ENCODE results near the gene HRCT1. TPM values are rescaled to one million over a fixed set of nuclear protein-coding genes. Genes with fewer than 3 reads are reported as not detected.
"Not testable (repeated sequence)": the region's sequence is repeated elsewhere in the genome, so short reads cannot be mapped to it uniquely, and the experiment has no call there.

The HRCT1 gene
- total RNA-seq, 1 donor from 2014 or later: 1.8 TPM

DNA sequence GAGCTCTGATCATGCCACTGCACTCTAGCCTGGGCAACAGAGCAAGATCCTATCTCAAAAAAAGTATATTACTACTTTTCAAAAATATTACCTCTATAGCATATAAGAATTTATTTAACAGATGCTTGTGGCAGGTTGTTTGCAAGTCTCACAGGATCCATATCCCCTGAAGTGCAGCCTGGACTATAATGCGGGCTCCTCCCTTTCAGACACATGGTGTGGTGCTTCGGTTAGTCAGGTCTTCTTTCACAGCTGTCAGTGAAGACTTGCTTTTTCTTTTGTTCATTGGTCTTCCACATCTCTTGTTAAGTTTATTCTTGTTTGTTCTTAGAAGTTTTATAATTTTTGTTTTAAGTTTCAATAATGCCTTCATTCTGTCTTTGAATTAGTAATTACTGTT lies 9.4 kb upstream of the HRCT1 start:
- DNase-seq (ENCODE audit: low read depth in 2 of 2): no peak

DNA sequence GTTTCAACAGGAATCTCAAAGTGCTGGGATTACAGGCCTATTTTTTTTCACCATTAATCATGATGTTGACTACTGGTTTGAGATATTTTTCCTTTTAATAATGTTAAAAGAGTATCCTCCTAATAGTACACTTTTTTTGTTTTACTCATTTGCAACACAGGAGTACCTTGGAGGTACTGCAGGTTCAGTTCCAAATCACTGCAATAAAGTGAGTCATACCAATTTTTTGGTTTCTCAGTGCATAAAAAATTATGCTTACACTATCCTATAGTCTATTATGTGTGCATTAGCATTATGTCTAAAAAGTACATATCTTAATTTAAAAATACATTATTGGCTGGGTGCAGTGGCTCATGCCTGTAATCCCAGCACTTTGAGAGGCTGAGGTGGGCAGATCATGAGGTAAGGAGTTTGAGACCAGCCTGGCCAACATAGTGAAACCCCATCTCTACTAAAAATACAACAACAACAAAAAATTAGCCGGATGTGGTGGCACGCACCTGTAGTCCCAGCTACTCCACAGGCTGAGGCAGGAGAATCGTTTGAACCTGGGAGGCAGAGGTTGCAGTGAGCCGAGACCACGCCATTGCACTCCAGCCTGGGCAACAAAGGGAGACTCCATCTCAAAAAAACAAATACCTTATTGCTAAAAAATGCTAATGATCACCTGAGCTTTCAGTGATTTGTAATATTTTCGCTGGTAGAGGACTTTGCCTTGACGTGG lies 8.5 kb upstream of the HRCT1 start:
- DNase-seq (ENCODE audit: low read depth in 2 of 2): not testable (repeated sequence)

GRCh38 chr9:35898337-35898736 lies 7.7 kb upstream of the HRCT1 start:
- DNase-seq (ENCODE audit: low read depth in 2 of 2): no peak

DNA sequence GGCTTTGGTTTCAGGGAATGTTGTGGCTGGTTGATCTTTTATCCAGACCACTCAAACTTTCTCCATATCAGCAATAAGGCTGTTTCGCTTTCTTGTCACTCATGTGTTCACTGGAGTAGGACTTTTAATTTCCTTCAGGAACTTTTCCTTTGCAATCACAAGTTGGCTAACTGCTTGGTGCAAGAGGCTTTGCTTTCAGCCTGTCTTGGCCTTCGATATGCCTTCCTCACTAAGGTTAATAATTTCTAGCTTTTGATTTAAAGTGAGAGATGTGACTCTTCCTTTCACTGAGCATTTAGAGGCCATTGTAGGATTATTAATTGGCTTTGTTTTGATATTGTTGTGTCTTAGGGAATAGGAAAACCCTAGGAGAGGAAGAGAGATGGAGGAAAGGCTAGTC lies 7.0 kb upstream of the HRCT1 start:
- no peak for DNase-seq (ENCODE audit: low read depth in 2 of 2)

DNA sequence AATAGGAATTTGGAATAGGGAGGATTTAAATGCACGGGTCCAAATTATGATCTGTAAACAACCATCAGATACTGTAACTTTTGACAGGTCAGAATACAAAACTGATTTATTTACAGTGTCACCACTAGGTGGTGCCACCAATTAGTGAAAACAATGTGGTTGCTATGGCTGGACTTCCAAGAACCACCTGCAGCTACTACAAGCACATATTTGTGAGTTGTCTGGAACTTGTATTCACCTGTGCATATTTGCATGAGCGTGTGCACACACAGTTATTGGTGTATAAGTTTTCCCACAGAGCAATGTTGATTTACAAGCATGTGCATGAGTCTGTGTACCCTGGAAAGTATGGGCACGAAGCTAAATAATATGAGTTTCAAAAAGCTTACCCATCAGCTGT lies 3.0 kb upstream of the HRCT1 start:
- DNase-seq (ENCODE audit: low read depth in 2 of 2): peak; percentile 75 to 81

DNA sequence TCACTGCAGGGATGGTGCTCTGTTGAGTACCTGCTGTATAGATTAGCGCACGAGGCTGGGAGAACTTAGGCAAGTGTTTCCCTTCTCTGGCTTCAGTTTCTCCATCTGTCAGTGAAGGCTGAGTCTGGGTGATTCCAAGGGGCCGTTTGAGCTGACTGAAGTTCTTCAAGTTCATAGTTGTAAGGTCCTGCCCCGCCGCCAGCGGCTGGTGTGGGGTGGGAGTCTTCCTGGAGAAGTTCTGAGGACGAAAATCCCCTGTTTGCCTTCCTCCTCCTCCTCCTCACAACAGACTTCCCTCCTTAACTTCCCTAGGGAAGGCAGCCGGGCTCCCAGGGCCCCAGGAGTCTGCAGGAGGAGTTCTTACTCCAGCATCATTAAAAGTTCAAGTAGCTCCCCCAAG lies 1.7 kb upstream of the HRCT1 start:
- DNase-seq (ENCODE audit: low read depth in 2 of 2): no peak

DNA sequence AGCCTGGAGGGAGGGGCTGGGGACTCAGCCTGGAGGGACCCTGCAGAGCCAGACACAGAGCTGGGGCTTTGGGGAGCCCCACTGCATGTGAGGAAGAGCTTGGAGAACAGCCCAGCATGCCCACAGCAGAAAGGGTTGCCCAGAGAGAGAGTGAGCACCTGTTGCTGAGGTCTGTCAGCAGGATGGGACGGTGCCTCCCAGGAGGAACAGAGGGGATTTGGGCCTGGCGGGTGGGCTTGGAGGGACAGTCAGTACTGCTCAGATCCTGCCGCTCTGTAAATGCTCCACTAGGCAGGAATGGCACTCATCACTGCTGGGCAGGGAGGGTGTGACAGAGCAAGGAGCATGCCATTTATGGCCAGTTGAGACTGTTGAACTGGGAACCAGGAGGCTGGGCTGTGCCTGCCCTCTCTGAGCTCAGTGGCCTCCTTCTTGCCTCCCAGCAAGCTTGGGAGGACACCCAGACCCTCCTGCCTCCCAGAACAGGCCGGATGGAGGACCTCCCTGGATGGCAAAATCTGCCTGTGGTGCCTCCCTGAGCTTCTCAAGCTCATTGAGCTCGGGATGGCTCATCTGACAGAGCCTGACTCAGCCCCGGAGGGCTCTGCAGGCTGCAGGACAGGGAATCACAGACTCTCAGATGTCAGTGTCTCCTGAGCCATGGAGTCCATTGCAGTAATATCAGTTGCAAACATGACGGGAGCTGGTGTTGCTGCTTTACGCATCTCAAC lies 786 bp upstream of the HRCT1 start:
- DNase-seq (ENCODE audit: low read depth in 2 of 2): no peak

- peak; percentile 29 to 45 for DNase-seq (ENCODE audit: low read depth in 2 of 2)
These were observed 1.1 kb downstream of the HRCT1 start for GRCh38 chr9:35906923-35907699.

- DNase-seq (ENCODE audit: low read depth in 2 of 2): peak; percentile 68 to 93
These were observed 1.9 kb downstream of the HRCT1 start for GRCh38 chr9:35907711-35908503.

- peak in 1 of 2 donors; percentile 35 for DNase-seq (ENCODE audit: low read depth in 2 of 2)
These were observed 2.6 kb downstream of the HRCT1 start for GRCh38 chr9:35908504-35909125.

DNA sequence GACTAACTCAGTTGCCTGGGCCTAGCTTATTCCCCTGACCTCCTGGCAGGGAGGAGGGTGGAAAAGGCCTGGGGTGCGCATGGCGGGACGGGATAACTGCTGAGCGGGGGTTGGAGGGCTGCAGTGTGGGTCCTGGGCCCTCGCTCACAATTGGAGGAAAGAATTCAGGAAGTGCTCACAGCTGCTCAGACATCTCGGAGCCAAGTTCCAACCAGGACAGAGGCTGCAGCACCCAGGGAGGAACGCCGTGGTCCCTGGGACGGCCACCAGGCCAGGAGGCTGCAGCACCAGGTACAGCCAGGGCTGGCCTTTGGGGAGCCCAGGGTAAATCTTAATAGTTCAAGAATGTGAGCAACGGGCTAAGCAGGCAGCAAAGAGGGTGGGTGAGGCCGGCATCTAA lies 3.3 kb downstream of the HRCT1 start, which contains the start of gene SPAAR:
Gene SPAAR, plus strand, starts transcription at position 217 of the 400 bp plus-strand sequence. CDS start 974 bp downstream, outside the sequence.
- DNase-seq (ENCODE audit: low read depth in 2 of 2): peak in 1 of 2 donors; percentile 64

DNA sequence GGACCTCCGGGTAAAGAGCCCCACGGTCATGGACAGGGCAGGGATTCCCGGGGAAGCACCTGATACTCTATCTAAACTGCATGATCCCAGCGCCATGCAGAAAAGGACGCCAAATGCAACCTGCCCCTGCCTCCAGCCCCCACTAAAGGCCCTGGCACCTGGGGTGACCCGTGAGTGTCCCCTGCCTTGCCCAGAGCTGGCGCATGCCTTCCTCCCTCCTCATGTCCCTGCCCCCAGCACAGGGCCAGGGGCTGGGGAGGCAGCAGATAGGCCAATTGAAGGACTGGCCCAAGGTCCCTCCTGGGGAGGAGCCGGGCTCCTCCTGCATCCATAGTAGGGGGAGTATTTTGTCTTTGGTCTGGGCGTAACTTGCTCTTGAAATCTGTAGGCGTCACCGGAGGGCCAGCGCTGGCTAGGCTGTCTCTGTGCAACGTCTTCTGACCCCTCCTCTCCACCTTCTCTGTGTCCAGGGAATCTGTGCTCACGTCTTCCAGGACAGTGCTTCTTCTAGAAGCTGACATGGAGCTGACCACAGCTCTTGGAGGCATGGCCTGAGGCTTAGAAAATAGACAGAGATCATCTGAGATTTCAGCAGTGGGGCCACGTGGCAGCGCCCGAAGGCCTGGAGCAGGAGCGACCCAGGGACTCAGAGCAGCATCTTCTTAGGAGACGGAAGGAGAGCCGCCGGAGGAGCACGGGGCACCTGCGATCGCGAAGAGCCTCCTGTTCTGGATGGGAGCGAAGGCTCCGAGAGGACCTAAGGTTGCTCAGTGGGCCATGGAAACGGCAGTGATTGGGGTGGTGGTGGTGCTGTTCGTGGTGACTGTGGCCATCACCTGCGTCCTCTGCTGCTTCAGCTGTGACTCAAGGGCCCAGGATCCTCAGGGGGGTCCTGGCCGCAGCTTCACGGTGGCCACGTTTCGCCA lies 3.9 kb downstream of the HRCT1 start:
- DNase-seq (ENCODE audit: low read depth in 2 of 2): peak in 1 of 2 donors; percentile 39

DNA sequence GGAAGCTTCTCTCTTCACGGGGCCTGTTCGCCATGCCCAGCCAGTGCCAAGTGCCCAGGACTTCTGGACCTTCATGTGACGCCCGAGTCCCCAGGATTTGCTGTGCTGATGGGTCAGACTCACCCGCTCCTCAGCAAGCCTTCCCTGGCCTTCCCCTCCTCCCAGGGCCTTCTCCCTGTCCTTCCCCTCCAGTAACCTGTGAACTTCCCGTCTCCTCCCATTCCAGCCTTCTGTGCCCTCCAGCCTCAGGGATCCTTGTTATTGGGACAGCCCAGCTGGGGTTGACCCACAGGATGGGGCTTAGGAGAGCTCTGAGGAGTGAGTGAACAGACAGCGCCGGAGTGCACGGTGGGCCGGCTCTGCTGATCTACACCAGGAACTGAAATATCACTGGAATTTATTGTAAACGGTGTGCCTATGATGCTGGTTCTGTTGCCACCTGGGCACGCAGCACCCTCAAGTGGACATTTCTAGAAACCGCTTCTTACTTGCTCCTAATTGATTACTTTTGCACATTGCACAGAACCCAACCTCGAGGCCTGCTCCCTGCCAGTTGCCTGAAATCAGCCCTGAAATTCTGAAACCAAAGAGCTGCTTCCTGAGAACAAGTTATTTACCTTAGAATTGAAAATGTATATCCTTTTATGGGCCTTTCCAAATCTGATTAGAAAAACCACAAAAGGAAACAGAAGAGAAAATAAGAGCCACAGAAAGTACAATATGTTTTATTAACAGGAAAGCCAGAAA lies 4.8 kb downstream of the HRCT1 start:
- peak; percentile 87 to 88 for DNase-seq (ENCODE audit: low read depth in 2 of 2)

GRCh38 chr9:35911690-35912089 lies 5.7 kb downstream of the HRCT1 start:
- DNase-seq (ENCODE audit: low read depth in 2 of 2): no peak

DNA sequence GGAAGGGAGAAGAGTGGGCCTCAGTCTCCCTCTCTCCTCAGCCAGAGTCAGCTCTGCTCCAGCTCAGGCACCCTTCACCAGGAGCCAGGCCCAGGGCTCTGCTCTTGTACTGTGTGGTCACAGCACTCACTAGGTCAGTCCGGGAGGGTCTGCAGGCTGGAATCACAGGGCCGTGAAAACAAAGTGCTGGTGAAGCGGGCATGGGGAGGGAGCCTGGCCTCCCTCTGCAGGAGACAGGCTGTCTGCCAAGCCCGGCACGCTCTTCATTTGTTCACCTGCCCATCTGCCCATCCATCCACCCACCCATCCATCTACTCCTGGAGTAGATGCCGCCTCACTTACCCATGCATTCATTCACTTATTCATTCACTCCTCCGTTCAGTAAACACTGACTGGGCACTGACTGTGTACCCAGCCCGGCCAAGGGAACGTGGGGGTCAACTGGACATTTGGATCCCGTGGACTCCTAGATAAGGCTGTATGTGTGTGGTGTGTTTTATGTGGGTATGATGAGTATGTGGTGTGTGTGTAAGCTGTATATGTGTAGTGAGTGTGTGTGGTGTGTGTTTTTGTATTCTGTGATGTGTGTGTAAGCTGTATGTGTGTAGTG lies 6.9 kb downstream of the HRCT1 start:
- no peak for DNase-seq (ENCODE audit: low read depth in 2 of 2)

- DNase-seq (ENCODE audit: low read depth in 2 of 2): not testable (repeated sequence)
These were observed 7.4 kb downstream of the HRCT1 start for GRCh38 chr9:35913429-35913828.

DNA sequence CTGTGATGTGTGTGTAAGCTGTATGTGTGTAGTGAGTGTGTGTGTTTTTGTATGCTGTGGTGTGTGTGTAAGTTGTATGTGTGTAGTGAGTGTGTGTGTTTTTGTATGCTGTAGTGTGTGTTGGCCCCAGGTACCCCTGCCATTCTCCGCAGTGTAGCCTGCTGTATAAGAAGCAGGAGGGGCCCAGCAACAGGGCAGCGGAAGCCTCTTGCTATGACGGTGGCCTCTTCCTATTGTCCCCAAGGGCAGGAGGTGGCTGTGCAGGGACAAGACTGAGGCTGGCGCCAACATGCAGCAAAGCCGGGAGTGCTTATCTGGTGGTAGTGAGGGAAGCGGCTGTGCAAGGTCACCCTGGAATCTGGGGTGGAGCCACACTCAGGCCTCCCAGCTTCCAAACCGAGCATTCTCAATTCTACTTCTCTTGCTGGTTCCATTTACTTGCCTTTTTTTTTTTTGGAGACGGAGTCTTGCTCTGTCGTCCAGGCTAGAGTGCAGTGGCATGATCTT lies 8.4 kb downstream of the HRCT1 start:
- DNase-seq (ENCODE audit: low read depth in 2 of 2): peak; percentile 63 to 88

DNA sequence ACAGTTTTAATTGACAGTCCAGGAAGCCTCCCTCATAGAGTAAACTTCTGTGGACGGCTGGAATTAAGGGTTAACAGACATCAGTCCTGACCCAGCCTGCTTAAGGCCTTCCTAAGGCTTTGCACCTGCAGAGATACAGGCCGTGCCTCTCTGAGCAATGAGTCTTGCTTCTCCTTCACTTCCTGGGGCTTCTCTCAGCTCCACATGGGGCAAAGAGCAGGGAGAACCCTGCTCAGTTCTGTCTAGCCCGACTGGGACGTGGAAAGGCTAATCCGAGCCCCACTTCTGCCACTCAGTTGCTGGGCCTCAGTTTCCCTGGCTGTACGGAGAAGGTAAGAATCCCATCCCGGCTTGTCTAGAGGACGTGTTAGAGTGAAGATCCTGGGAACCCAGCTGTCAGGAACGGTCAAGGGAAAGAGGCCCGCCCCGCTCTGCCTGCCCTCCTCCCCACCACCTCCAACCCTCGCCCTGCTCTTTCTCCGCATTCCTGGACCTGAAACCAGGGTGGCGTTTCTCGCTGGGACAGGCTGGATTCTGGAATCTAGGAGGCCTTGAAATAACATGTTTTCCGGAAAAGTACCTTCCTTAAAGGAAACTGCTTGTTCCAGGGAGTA lies 9.8 kb downstream of the HRCT1 start:
- DNase-seq (ENCODE audit: low read depth in 2 of 2): no peak

All from lung microvascular endothelial cell (primary cell).